HG03159 (cell line): ENCODE data around the gene GGT1.
"Not testable (repeated sequence)": the region's sequence is repeated elsewhere in the genome, so short reads cannot be mapped to it uniquely, and the experiment has no call there.

Source experiments
- ATAC-seq: cut with Tn5 transposase; IDR thresholded peaks from one replicate; pipeline ENCODE4 v1.9.1; 2021; ENCODE audit warnings: mild to moderate bottlenecking, moderate library complexity; ENCODE audit not compliant: unreplicated experiment

Gene GGT1

GRCh38 chr22:24633231-24634023 is 30.4 kb downstream of the GGT1 start:
- ATAC-seq: not testable (repeated sequence)

GRCh38 chr22:24634776-24635389 is 31.9 kb downstream of the GGT1 start:
- not testable (repeated sequence) for ATAC-seq

- not testable (repeated sequence) for ATAC-seq
Observed at GRCh38 chr22:24636513-24636912, 33.5 kb downstream of the GGT1 start.

GRCh38 chr22:24642307-24642706 is 39.3 kb downstream of the GGT1 start:
- ATAC-seq: not testable (repeated sequence)

- ATAC-seq: not testable (repeated sequence)
Observed at GRCh38 chr22:24644409-24644808, 41.4 kb downstream of the GGT1 start.

GRCh38 chr22:24645408-24646399 is 42.7 kb downstream of the GGT1 start:
- not testable (repeated sequence) for ATAC-seq

GRCh38 chr22:24646756-24647155 is 43.8 kb downstream of the GGT1 start:
- not testable (repeated sequence) for ATAC-seq

GRCh38 chr22:24649371-24649770 is 46.4 kb downstream of the GGT1 start:
- ATAC-seq: not testable (repeated sequence)

- not testable (repeated sequence) for ATAC-seq
Observed at GRCh38 chr22:24650884-24651283, 47.9 kb downstream of the GGT1 start.

GRCh38 chr22:24665395-24665794 is 62.4 kb downstream of the GGT1 start:
- ATAC-seq: not testable (repeated sequence)

GRCh38 chr22:24667904-24668303 is 64.9 kb downstream of the GGT1 start:
- not testable (repeated sequence) for ATAC-seq

- ATAC-seq: not testable (repeated sequence)
Observed at GRCh38 chr22:24672532-24672931, 69.5 kb downstream of the GGT1 start.
